ENCODE measurements around the gene ABCC5. TPM values are rescaled to one million over a fixed set of nuclear protein-coding genes. Genes with fewer than 3 reads are reported as not detected.
A peak's percentile ranks its signal among the peaks of the same experiment; 100 is the strongest.

The ABCC5 gene
- total and polyA plus RNA-seq, 4 experiments from 2014 or later: 9.1 to 42.6 (median 27.3) TPM

DNA sequence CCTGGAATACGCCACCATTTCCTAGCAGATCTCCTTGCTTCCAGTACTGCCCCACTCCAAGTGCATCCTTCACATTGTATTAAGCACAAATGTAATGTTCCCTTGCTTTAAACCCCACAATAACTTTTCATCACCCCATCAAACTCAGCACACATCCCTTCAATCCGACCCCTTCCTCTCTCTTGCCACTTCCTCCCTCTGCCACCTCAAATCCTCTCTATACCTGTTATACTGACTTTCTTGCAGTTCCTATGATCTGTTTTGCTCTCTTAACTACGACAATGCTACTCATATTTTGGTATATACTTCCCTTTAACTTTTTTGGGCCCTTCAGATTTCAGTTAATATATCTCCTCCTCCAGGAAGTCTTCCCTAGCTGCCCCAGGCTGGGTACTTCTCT, 147.1 kb downstream of the ABCC5 start:
- no peaks in the 10 kb centered on the region for H3K27me3 ChIP-seq (ENCODE audit: insufficient read depth, low read length)
- ChIA-PET CTCF (ENCODE audit: partially characterized antibody) (no interaction called here), POLR2A (ENCODE audit: partially characterized antibody) (interaction anchor here (1.0 kb wide), 1 partner anchor 14 kb away, joined by 3 read pairs; the partner anchor contains the start of gene PARL)
- H3K4me1 ChIP-seq (ENCODE audit: insufficient read depth, low read length): peaks cover 16% of the 10 kb centered on the region
- no peak for DNase-seq
- intact Hi-C loops (cut with micrococcal nuclease): no loop called here
- peaks cover 9 to 26% of the 10 kb centered on the region in 2 donors for H3K36me3 Mint-ChIP-seq
- H3K9me3 Mint-ChIP-seq: no peaks in the 10 kb centered on the region
- peaks cover 27% of the 10 kb centered on the region for H3K36me3 ChIP-seq (ENCODE audit: insufficient read depth, low read length)
- H3K27me3 Mint-ChIP-seq: no peaks in the 10 kb centered on the region
- no peak overlapping the region for H3K27ac ChIP-seq (ENCODE audit: low read depth, low read length)
- no peak overlapping the region for H3K4me3 Mint-ChIP-seq
- H3K4me1 Mint-ChIP-seq: peaks cover 24 to 38% (median 31%) of the 10 kb centered on the region in 4 donors
- peak overlapping the region in 3 of 7 donors; percentile 3 to 48 (median 19) for H3K27ac Mint-ChIP-seq
- no peak overlapping the region for H3K4me3 ChIP-seq (ENCODE audit: low read length in 2 of 2)
- no peaks in the 10 kb centered on the region for H3K9me3 ChIP-seq (ENCODE audit: control insufficient read depth in 1 of 2, low read length in 2 of 2)

Small RNAs within 50 kb of the gene (microRNA-seq; reads per million reads assigned to microRNA genes)
- gene MIR4448 (ENCODE audit: borderline microRNAs expressed, borderline number of aligned reads, borderline replicate concordance): not detected

Other genes with a start within 250 kb of the ABCC5 start
- gene MAP6D1, start 192.3 kb downstream of the ABCC5 start, total RNA-seq: 1 to 10 TPM; 1.0 to 3.1 TPM
- gene MAP6D1, start 192.3 kb downstream of the ABCC5 start, polyA plus RNA-seq: under 1 TPM in 1 of 2 donors, not detected in 1; 0.31 TPM
- gene PARL, start 133.0 kb downstream of the ABCC5 start, total RNA-seq: 10 to 100 TPM; 46.9 to 50.2 TPM
- 100 to 1,000 TPM; 100 to 168 TPM for gene PARL, start 133.0 kb downstream of the ABCC5 start, polyA plus RNA-seq
- not detected for gene HTR3D, start 13.9 kb upstream of the ABCC5 start, total RNA-seq
- not detected for gene HTR3D, start 13.9 kb upstream of the ABCC5 start, polyA plus RNA-seq
- gene HTR3C, start 35.2 kb upstream of the ABCC5 start, total RNA-seq: not detected
- gene HTR3C, start 35.2 kb upstream of the ABCC5 start, polyA plus RNA-seq: not detected
- not detected for gene HTR3E, start 79.2 kb upstream of the ABCC5 start, total RNA-seq
- not detected for gene HTR3E, start 79.2 kb upstream of the ABCC5 start, polyA plus RNA-seq
- gene EIF2B5, start 117.5 kb upstream of the ABCC5 start, total RNA-seq: 10 to 100 TPM; 82.3 to 87.6 TPM
- gene EIF2B5, start 117.5 kb upstream of the ABCC5 start, polyA plus RNA-seq: 10 to 100 TPM; 59.6 to 69.4 TPM
- 10 to 100 TPM; 43.3 to 46.4 TPM for gene DVL3, start 137.5 kb upstream of the ABCC5 start, total RNA-seq
- gene DVL3, start 137.5 kb upstream of the ABCC5 start, polyA plus RNA-seq: 10 to 100 TPM in 1 of 2 donors, 1 to 10 TPM in 1; 3.0 to 14.1 TPM
- 100 to 1,000 TPM; 206 to 208 TPM for gene AP2M1, start 157.0 kb upstream of the ABCC5 start, total RNA-seq
- 100 to 1,000 TPM; 254 to 312 TPM for gene AP2M1, start 157.0 kb upstream of the ABCC5 start, polyA plus RNA-seq
- 100 to 1,000 TPM; 122 to 124 TPM for gene ABCF3, start 168.3 kb upstream of the ABCC5 start, total RNA-seq
- 10 to 100 TPM; 32.0 to 55.1 TPM for gene ABCF3, start 168.3 kb upstream of the ABCC5 start, polyA plus RNA-seq
- not detected for gene VWA5B2, start 211.7 kb upstream of the ABCC5 start, total RNA-seq
- gene VWA5B2, start 211.7 kb upstream of the ABCC5 start, polyA plus RNA-seq: under 1 TPM in 1 of 2 donors, not detected in 1; 0.38 TPM
- gene ALG3, start 231.1 kb upstream of the ABCC5 start, total RNA-seq: 10 to 100 TPM; 37.5 to 40.6 TPM
- gene ALG3, start 231.1 kb upstream of the ABCC5 start, polyA plus RNA-seq: 10 to 100 TPM; 56.5 to 67.8 TPM
- 1 to 10 TPM; 1.7 to 2.1 TPM for gene EEF1AKMT4, start 231.8 kb upstream of the ABCC5 start, total RNA-seq
- 1 to 10 TPM; 3.8 to 4.6 TPM for gene EEF1AKMT4, start 231.8 kb upstream of the ABCC5 start, polyA plus RNA-seq
- gene CAMK2N2, start 243.7 kb upstream of the ABCC5 start, total RNA-seq: under 1 TPM in 1 of 2 experiments, not detected in 1; 0.25 TPM
- not detected for gene CAMK2N2, start 243.7 kb upstream of the ABCC5 start, polyA plus RNA-seq

Measured in CD4-positive, alpha-beta memory T cell (primary cell).